Prostate gland (tissue), 2 donors: ENCODE measurements around the gene NRCAM. TPM values are rescaled to one million over a fixed set of nuclear protein-coding genes. Genes with fewer than 3 reads are reported as not detected.

Source experiments
- DNase-seq: peaks from one replicate; pipeline ENCODE4 v3.0.0-alpha.2; 2019; ENCODE audit warnings: low spot score
- H3K27ac ChIP-seq, 2 donors: fragments of 200-600 bp; sonication (generic); 2 replicates each; pipeline ENCODE4 v1.5.1; 2017 to 2019
- H3K27me3 ChIP-seq: fragments of 200-600 bp; sonication (generic); replicated peaks from 2 replicates; pipeline ENCODE4 v1.5.1; 2019; ENCODE audit not compliant: insufficient read depth
- H3K36me3 ChIP-seq, 2 donors: fragments of 200-600 bp; sonication (generic); 1 replicate in 1 of 2; 2 replicates in 1 of 2; pipeline versions ENCODE4 v1.5.1 to v1.8.1; 2017 to 2019
- H3K4me1 ChIP-seq: fragments of 200-600 bp; sonication (generic); replicated peaks from 2 replicates; pipeline ENCODE4 v1.5.1; 2019
- H3K4me3 ChIP-seq, 2 donors: fragments of 200-600 bp; sonication (generic); 2 replicates each; pipeline ENCODE4 v1.5.1; 2017 to 2019
- H3K9me3 ChIP-seq: fragments of 200-600 bp; sonication (generic); 2 replicates; pipeline ENCODE4 v1.5.1; 2017
- POLR2A ChIP-seq: fragments of 450-650 bp; IDR thresholded peaks from one replicate; pipeline ENCODE4 v1.6.1; 2016; ENCODE audit warnings: antibody characterized with exemption, mild to moderate bottlenecking
- POLR2AphosphoS5 ChIP-seq: sonication (generic); formaldehyde crosslinking; IDR thresholded peaks from one replicate; pipeline ENCODE4 v1.6.1; 2017; ENCODE audit warnings: antibody characterized with exemption
- WGBS: methylation state at CpG from one replicate; pipeline ENCODE4 v1.1.5; 2018; 5-methylcytosine and 5-hydroxymethylcytosine counted together
- intact Hi-C: fragments of 100-400 bp; cut with DNase I; formaldehyde crosslinking; loops from one replicate; pipeline ENCODE4 v1.14.2; 2022
- total RNA-seq, 2 donors: library from RNA; depleted of rRNA; stranded (reverse); fragments of >200 nt; gene quantifications; one replicate each; pipeline ENCODE4 v1.1.0, GENCODE V29; 2016
- TF ChIP-seq, protein P1 (sequence below), 4 experiments: fragments of 200-600 bp in 2 of 4; fragments of 450-650 bp in 2 of 4; sonication (generic) in 2 of 4; IDR thresholded peaks; 1 replicate in 3 of 4; 2 replicates in 1 of 4; pipeline ENCODE4 v1.5.1; 2016 to 2019; ENCODE audit warnings: antibody characterized with exemption in 4 of 4, mild to moderate bottlenecking in 2 of 4, moderate library complexity in 2 of 4

The NRCAM gene
- total RNA-seq, 2 donors from 2014 or later: 1.1 to 3.1 TPM

DNA sequence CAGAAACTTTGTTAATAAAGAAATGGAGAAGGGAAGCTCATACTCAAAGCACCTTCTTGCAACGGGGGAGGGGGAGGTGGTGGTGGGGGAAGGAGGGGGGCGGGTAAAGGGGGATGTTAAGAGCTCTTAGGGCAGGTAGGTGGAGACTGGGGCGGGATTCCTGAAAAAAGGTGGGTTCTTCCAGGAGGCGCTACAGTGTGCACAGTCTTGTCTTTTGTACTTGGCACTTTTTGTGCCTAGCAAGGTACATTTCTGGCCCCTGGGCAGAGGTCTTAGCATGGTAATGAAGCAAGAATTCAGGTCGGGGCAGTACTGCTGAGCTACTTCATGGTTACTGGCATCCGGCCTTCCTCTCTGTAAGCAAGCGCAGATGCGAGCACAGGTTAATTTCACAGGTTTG, 310.8 kb downstream of the NRCAM start:
- Histone ChIP-seq H3K27me3 (no peaks in the 10 kb centered on the region), H3K4me1 (no peaks in the 10 kb centered on the region), H3K27ac (no peak overlapping the region), H3K9me3 (no peaks in the 10 kb centered on the region), H3K4me3 (no peak overlapping the region), H3K36me3 (no peaks in the 10 kb centered on the region)
- WGBS: 75% methylated on average over 8 of the region's 8 CpGs
- no peak for DNase-seq
- intact Hi-C loops: loop anchor here (5.0 to 10.0 kb wide), 4 partner anchors 141 to 678 kb away; partner anchors contain the start of genes CBLL1 and LAMB1
- TF ChIP-seq, protein P1, sequence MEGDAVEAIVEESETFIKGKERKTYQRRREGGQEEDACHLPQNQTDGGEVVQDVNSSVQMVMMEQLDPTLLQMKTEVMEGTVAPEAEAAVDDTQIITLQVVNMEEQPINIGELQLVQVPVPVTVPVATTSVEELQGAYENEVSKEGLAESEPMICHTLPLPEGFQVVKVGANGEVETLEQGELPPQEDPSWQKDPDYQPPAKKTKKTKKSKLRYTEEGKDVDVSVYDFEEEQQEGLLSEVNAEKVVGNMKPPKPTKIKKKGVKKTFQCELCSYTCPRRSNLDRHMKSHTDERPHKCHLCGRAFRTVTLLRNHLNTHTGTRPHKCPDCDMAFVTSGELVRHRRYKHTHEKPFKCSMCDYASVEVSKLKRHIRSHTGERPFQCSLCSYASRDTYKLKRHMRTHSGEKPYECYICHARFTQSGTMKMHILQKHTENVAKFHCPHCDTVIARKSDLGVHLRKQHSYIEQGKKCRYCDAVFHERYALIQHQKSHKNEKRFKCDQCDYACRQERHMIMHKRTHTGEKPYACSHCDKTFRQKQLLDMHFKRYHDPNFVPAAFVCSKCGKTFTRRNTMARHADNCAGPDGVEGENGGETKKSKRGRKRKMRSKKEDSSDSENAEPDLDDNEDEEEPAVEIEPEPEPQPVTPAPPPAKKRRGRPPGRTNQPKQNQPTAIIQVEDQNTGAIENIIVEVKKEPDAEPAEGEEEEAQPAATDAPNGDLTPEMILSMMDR (IDR thresholded peaks at IDR 0.05): no peak
- TF ChIP-seq POLR2A (no peak), POLR2AphosphoS5 (no peak)

DNA sequence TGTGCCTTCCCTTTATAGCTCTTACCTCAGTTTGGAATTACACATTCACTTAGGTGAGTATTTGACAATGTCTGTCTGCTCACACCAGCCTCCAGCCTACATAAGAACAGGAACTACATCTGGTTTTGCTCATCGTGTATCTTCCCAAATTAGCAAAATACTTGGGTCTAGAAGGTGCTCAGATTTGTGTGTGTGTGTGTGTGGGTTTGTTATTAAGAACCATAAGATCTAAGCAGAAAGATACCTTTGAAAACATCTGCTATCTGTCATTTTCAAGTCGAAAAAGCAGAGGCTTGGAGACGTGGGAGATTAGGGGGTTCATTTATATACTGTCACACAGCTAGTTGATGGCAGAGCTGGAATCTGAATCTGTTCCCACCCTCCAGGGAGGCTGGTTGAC, 311.3 kb downstream of the NRCAM start:
- Histone ChIP-seq H3K27ac (no peak overlapping the region), H3K9me3 (no peaks in the 10 kb centered on the region), H3K4me1 (no peaks in the 10 kb centered on the region), H3K36me3 (no peaks in the 10 kb centered on the region), H3K4me3 (no peak overlapping the region), H3K27me3 (no peaks in the 10 kb centered on the region)
- no peak for DNase-seq
- intact Hi-C loops: loop anchor here (5.0 to 10.0 kb wide), 4 partner anchors 140 to 678 kb away; partner anchors contain the start of genes CBLL1 and LAMB1
- 70% methylated on average over 3 of the region's 3 CpGs for WGBS
- TF ChIP-seq POLR2AphosphoS5 (no peak), POLR2A (no peak)
- TF ChIP-seq, protein P1 (IDR thresholded peaks at IDR 0.05): no peak

DNA sequence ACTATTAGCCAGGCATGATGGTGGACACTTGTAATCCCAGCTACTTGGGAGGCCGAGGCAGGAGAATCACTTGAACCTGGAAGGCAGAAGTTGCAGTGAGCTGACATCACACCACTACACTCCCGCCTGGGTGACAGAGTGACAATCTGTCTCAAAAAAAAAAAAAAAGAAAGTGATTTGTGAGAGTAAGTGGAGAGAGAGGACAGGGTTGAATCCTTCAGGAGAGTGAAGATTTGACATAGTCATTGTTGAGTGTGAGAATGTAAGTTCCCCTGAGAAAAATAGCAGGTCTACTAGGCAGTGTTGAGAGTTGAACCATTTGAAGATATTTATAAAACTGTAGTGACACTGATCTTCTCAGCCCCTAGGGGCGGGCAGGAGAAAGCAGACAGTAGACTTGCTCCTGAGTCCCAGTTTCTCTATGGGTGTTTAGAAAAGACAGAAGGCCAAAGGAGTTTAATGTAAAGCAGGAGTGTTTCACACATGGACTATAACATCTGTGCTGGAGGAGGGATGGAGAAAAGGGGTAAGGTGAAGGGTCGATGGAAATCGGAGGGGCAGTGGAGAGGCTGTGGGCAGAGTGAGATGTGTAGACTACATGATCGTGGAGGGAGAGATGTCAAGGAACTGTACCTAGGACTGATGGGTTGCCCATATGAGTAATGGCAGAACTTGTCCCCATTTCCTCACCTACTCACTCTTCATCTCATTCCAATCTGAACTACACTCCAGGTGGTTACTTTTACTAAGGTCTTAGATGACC, 312.4 kb downstream of the NRCAM start:
- 95% methylated on average over 6 of the region's 6 CpGs for WGBS
- intact Hi-C loops: loop anchor here (10.0 kb wide), 2 partner anchors 139 to 399 kb away; partner anchors contain the start of genes CBLL1 and LAMB1
- Histone ChIP-seq H3K27ac (no peak overlapping the region), H3K4me3 (no peak overlapping the region), H3K27me3 (no peaks in the 10 kb centered on the region), H3K4me1 (no peaks in the 10 kb centered on the region), H3K9me3 (no peaks in the 10 kb centered on the region), H3K36me3 (no peaks in the 10 kb centered on the region)
- no peak for DNase-seq
- TF ChIP-seq POLR2A (no peak), POLR2AphosphoS5 (no peak)
- TF ChIP-seq, protein P1 (IDR thresholded peaks at IDR 0.05): no peak

DNA sequence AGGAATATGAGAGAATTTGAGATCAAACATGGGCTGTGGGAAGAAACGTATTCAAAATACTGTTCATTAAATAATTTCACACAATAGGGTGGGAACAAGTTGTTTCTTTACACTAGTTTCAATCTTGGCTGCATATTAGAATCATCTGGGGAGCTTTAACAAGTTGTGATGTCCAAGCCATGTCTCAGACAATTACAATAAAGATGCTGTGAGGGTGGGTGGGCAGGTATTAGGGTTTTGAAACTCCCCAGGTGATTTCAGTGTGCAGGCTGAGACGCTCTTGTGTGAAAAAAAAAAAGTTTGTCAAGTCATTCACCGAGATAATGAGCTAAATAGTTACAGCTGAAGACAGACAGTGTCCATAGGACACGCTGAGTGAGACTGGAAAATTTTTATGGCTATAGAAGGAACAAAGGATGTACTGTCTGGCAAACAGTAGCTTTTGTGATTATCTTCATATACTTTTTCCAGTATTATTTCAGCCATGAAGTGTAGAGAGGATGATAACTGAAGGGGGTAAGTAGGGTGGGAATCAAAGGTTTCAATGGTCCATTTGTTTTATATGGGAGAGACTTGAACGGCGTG, 313.5 kb downstream of the NRCAM start:
- no peaks in the 10 kb centered on the region for H3K4me1 ChIP-seq
- no peaks in the 10 kb centered on the region for H3K27me3 ChIP-seq
- 60% methylated on average over 6 of the region's 6 CpGs for WGBS
- no peak overlapping the region for H3K27ac ChIP-seq
- TF ChIP-seq, protein P1 (IDR thresholded peaks at IDR 0.05): no peak
- TF ChIP-seq POLR2A (no peak), POLR2AphosphoS5 (no peak)
- no peaks in the 10 kb centered on the region for H3K36me3 ChIP-seq
- no peak for DNase-seq
- H3K9me3 ChIP-seq: no peaks in the 10 kb centered on the region
- no peak overlapping the region for H3K4me3 ChIP-seq
- intact Hi-C loops: loop anchor here (10.0 kb wide), 2 partner anchors 138 to 398 kb away; partner anchors contain the start of genes CBLL1 and LAMB1
